IMR-90 (cell line): Measurements from ENCODE around the gene TEX53. TPM values are rescaled to one million over a fixed set of nuclear protein-coding genes. Genes with fewer than 3 reads are reported as not detected.

Source experiments
- ATAC-seq: fragments of 200-7000 bp; cut with Tn5 transposase; 2 replicates; pipeline ENCODE4 v1.9.1; 2020; ENCODE audit warnings: low read depth, mild to moderate bottlenecking, moderate library complexity
- BruUV-seq: library from RNA; stranded (reverse); fragments of 400-500 nt; replicated peaks from 2 replicates; lab custom pipeline; 2021; lab: Mats Ljungman, UMichigan
- CTCF ChIA-PET: fragments of 300-600 bp; formaldehyde crosslinking; extraction: SDS; loops from one replicate; lab custom pipeline; 2021; ENCODE audit warnings: antibody characterized with exemption; lab: Yijun Ruan, JAX
- POLR2A ChIA-PET: fragments of 300-600 bp; sonication (Branson Sonifier 250); formaldehyde crosslinking; loops from one replicate; lab custom pipeline; 2022; ENCODE audit warnings: antibody characterized with exemption; ENCODE audit not compliant: unreplicated experiment; lab: Charles Lee
- DNase-seq: peaks from one replicate; pipeline ENCODE4 v3.0.0; 2013
- H2AFZ ChIP-seq: replicated peaks from 2 replicates; pipeline ENCODE3; 2013; ENCODE audit warnings: low read length, mild to moderate bottlenecking; ENCODE audit not compliant: poor library complexity
- H2AK5ac ChIP-seq: 2 replicates; pipeline ENCODE4 v1.6.1; 2013; ENCODE audit warnings: low read depth, low read length, inconsistent platforms
- H2AK9ac ChIP-seq: replicated peaks from 2 replicates; pipeline ENCODE3; 2013; ENCODE audit warnings: mild to moderate bottlenecking, low read depth, low read length, moderate library complexity; ENCODE audit not compliant: poor library complexity
- H2BK120ac ChIP-seq: 2 replicates; pipeline ENCODE4 v1.6.1; 2013; ENCODE audit warnings: low read depth, low read length, inconsistent platforms
- H2BK15ac ChIP-seq: 3 replicates; pipeline ENCODE4 v1.6.1; 2013; ENCODE audit warnings: low read depth, low read length, inconsistent platforms
- H2BK20ac ChIP-seq: 2 replicates; pipeline ENCODE4 v1.6.1; 2013; ENCODE audit warnings: low read depth, mild to moderate bottlenecking, inconsistent platforms, low read length, moderate library complexity
- H2BK5ac ChIP-seq: 2 replicates; pipeline ENCODE4 v1.6.1; 2013; ENCODE audit warnings: mild to moderate bottlenecking, low read depth, low read length, inconsistent platforms; ENCODE audit not compliant: poor library complexity, severe bottlenecking
- H3K14ac ChIP-seq: replicated peaks from 2 replicates; pipeline ENCODE4 v1.6.1; 2013; ENCODE audit warnings: low read depth, low read length, inconsistent platforms
- H3K18ac ChIP-seq: 2 replicates; pipeline ENCODE4 v1.6.1; 2013; ENCODE audit warnings: low read depth, low read length, control low read depth
- H3K23ac ChIP-seq: 2 replicates; pipeline ENCODE4 v1.6.1; 2013; ENCODE audit warnings: low read depth, low read length, inconsistent platforms
- H3K27ac ChIP-seq: 2 replicates; pipeline ENCODE4 v1.5.1; 2013; ENCODE audit warnings: mild to moderate bottlenecking, control low read depth, low read length; ENCODE audit not compliant: insufficient read depth
- H3K27me3 ChIP-seq: 2 replicates; pipeline ENCODE4 v1.6.1; 2013; ENCODE audit warnings: low read length; ENCODE audit not compliant: control insufficient read depth, insufficient read depth
- H3K36me3 ChIP-seq: 2 replicates; pipeline ENCODE4 v1.6.1; 2013; ENCODE audit warnings: low read length, mixed read lengths; ENCODE audit not compliant: control insufficient read depth, insufficient read depth
- H3K4ac ChIP-seq: 2 replicates; pipeline ENCODE4 v1.6.1; 2013; ENCODE audit warnings: low read depth, low read length, inconsistent platforms
- H3K4me1 ChIP-seq: 2 replicates; pipeline ENCODE4 v1.6.1; 2013; ENCODE audit warnings: low read length, mixed read lengths; ENCODE audit not compliant: control insufficient read depth, insufficient read depth
- H3K4me2 ChIP-seq: 2 replicates; pipeline ENCODE4 v1.6.1; 2013; ENCODE audit warnings: low read depth, mild to moderate bottlenecking, control low read depth, low read length, moderate library complexity
- H3K4me3 ChIP-seq: 2 replicates; pipeline ENCODE4 v1.5.1; 2013; ENCODE audit warnings: low read depth, mild to moderate bottlenecking, control low read depth, low read length, moderate library complexity; ENCODE audit not compliant: insufficient read depth
- H3K56ac ChIP-seq: 2 replicates; pipeline ENCODE4 v1.6.1; 2013; ENCODE audit warnings: low read length, inconsistent platforms; ENCODE audit not compliant: insufficient read depth; ENCODE audit errors: extremely low read depth
- H3K79me1 ChIP-seq, 2 experiments: 2 replicates each; pipeline ENCODE4 v1.6.1; 2013; ENCODE audit warnings: low read length in 2 of 2, inconsistent platforms in 1 of 2, low read depth in 1 of 2
- H3K9ac ChIP-seq: 2 replicates; pipeline ENCODE4 v1.6.1; 2013; ENCODE audit warnings: low read depth, low read length, control low read depth
- H3K9me1 ChIP-seq: 2 replicates; pipeline ENCODE4 v1.6.1; 2013; ENCODE audit warnings: low read length, inconsistent platforms; ENCODE audit not compliant: insufficient read depth
- H3K9me3 ChIP-seq: 2 replicates; pipeline ENCODE4 v1.6.1; 2013; ENCODE audit warnings: low read length; ENCODE audit not compliant: control insufficient read depth, insufficient read depth
- H4K20me1 ChIP-seq: 2 replicates; pipeline ENCODE4 v1.6.1; 2013; ENCODE audit warnings: low read length, inconsistent platforms; ENCODE audit not compliant: insufficient read depth
- H4K5ac ChIP-seq: 2 replicates; pipeline ENCODE4 v1.6.1; 2013; ENCODE audit warnings: mild to moderate bottlenecking, low read depth, low read length, control low read depth
- H4K8ac ChIP-seq, 2 experiments: 2 replicates each; pipeline ENCODE4 v1.6.1; 2013; ENCODE audit warnings: low read depth in 2 of 2, low read length in 2 of 2, control low read depth in 1 of 2, inconsistent platforms in 1 of 2
- H4K91ac ChIP-seq: 2 replicates; pipeline ENCODE4 v1.6.1; 2013; ENCODE audit warnings: low read depth, low read length, inconsistent platforms; ENCODE audit not compliant: insufficient read depth
- FOS ChIP-seq: fragments of 150-350 bp; IDR thresholded peaks from 2 replicates; pipeline ENCODE4 v1.6.1; 2016; ENCODE audit warnings: low read depth, low read length
- NFE2L2 ChIP-seq: fragments of 150-350 bp; IDR thresholded peaks from 2 replicates; pipeline ENCODE4 v1.6.1; 2016; ENCODE audit warnings: low read depth, mild to moderate bottlenecking, low read length
- WGBS, 2 experiments: methylation state at CpG; one replicate each; pipeline versions ENCODE4 v1.1.5 to v1.1.7; 2013; ENCODE audit warnings: missing lambda C conversion rate in 2 of 2; ENCODE audit not compliant: insufficient read length in 1 of 2; ENCODE audit errors: extremely low coverage in 2 of 2; 5-methylcytosine and 5-hydroxymethylcytosine counted together
- dilution Hi-C: fragments of 300-500 bp; cut with HindIII; formaldehyde crosslinking; loops from one replicate; pipeline ENCODE4 v1.14.3; 2018; ENCODE audit warnings: low sequenced_read_pairs; ENCODE audit not compliant: unreplicated experiment
- in situ Hi-C: fragments of 300-500 bp; cut with MboI; formaldehyde crosslinking; loops from 3 replicates; pipeline ENCODE4 v1.14.3; 2019; ENCODE audit warnings: low sequenced_read_pairs, inconsistent platforms, mixed read lengths
- intact Hi-C: fragments of 100-400 bp; cut with micrococcal nuclease; formaldehyde crosslinking; loops from 2 replicates; pipeline ENCODE4 v1.10.0; 2022
- polyA plus RNA-seq, 3 experiments: library from polyadenylated mRNA; depleted of rRNA; stranded (reverse); fragments of >200 nt; gene quantifications; 2 replicates each; pipeline ENCODE4 v1.2.3, GENCODE V29; 2012; ENCODE audit warnings: low replicate concordance in 1 of 3
- total RNA-seq: library from RNA; depleted of rRNA; stranded (reverse); fragments of >200 nt; gene quantifications from 2 replicates; pipeline ENCODE4 v1.2.3, GENCODE V29; 2012

TEX53 gene
- total and polyA plus RNA-seq, 2 of the 4 experiments (the other 2 are of a cell fraction): not detected

GRCh38 chr9:114696814-114697544 is 39.4 kb upstream of the TEX53 start:
- TF ChIP-seq FOS: peak; percentile 49; the same call in 1 of the 2 replicates
- TF ChIP-seq NFE2L2: no peak
- Histone ChIP-seq H4K20me1 (no peaks in the 10 kb centered on the region), H4K5ac (no peak overlapping the region), H2BK120ac (no peak overlapping the region), H4K8ac (no peak overlapping the region), H3K56ac (no peak overlapping the region), H2AK5ac (no peak overlapping the region), H3K4me1 (peaks cover 5% of the 10 kb centered on the region), H3K18ac (no peak overlapping the region), H3K4me3 (no peak overlapping the region), H2BK15ac (no peak overlapping the region), H2AK9ac (no peak overlapping the region), H3K79me1 (no peaks in the 10 kb centered on the region), H3K14ac (no peak overlapping the region), H2BK20ac (no peak overlapping the region), H3K27me3 (peaks cover 7% of the 10 kb centered on the region), H3K9ac (no peak overlapping the region), H3K4ac (no peak overlapping the region), H3K27ac (no peak overlapping the region), H2BK5ac (no peak overlapping the region), H3K9me3 (peaks cover 3% of the 10 kb centered on the region; the same call in 1 of the 2 replicates), H3K36me3 (no peaks in the 10 kb centered on the region), H3K23ac (no peak overlapping the region), H3K4me2 (no peak overlapping the region), H3K9me1 (peaks cover 9% of the 10 kb centered on the region; the same call in 1 of the 2 replicates), H2AFZ (no peak overlapping the region), H4K91ac (no peak overlapping the region)
- no TSS peak for BruUV-seq
- peak; percentile 50; the same call in 1 of the 2 replicates for ATAC-seq
- POLR2A ChIA-PET: no interaction called here
- CTCF ChIA-PET: no interaction called here
- no CpG with 5 or more reads among the region's 7 CpGs for WGBS, 2 experiments
- intact Hi-C loops: no loop called here
- DNase-seq: peak; percentile 62
- in situ Hi-C loops: no loop called here
- dilution Hi-C loops: no loop called here
